Adrenal gland (tissue), 12 donors: ENCODE measurements around the gene ULBP1. TPM values are rescaled to one million over a fixed set of nuclear protein-coding genes. Genes with fewer than 3 reads are reported as not detected.
A peak's percentile ranks its signal among the peaks of the same experiment; 100 is the strongest.
"Not testable (repeated sequence)": the region's sequence is repeated elsewhere in the genome, so short reads cannot be mapped to it uniquely, and the experiment has no call there.

Experiments used
- DNase-seq, 7 donors: peaks; one replicate each; pipeline ENCODE4 v3.0.0-alpha.2; 2019 to 2020
- H3K27ac ChIP-seq, 5 donors: fragments of 200-600 bp; sonication (generic) in 4 of 5; 1 replicate in 3 of 5; 2 replicates in 2 of 5; pipeline versions ENCODE4 v1.5.1 to v1.8.0; 2016 to 2020; ENCODE audit warnings: mild to moderate bottlenecking in 1 of 5
- H3K27me3 ChIP-seq: fragments of 200-600 bp; 2 replicates; pipeline ENCODE4 v1.8.0; 2021
- H3K36me3 ChIP-seq, 2 donors: fragments of 200-600 bp; replicated peaks in 1 of 2; 1 replicate in 1 of 2; 2 replicates in 1 of 2; pipeline versions ENCODE4 v1.5.1 to v1.8.0; 2018 to 2022
- H3K4me1 ChIP-seq, 2 donors: fragments of 200-600 bp; replicated peaks in 1 of 2; 1 replicate in 1 of 2; 2 replicates in 1 of 2; pipeline versions ENCODE4 v1.5.1 to v1.8.0; 2018 to 2021
- H3K4me3 ChIP-seq, 4 donors: fragments of 200-600 bp; sonication (generic) in 3 of 4; one replicate each; pipeline ENCODE4 v1.5.1; 2016 to 2018
- H3K9me3 ChIP-seq, 3 donors: fragments of 200-600 bp; sonication (generic) in 1 of 3; replicated peaks in 1 of 3; 1 replicate in 2 of 3; 2 replicates in 1 of 3; pipeline versions ENCODE4 v1.5.1 to v1.8.0; 2016 to 2021
- POLR2A ChIP-seq, 2 donors: fragments of 450-650 bp; IDR thresholded peaks; one replicate each; pipeline ENCODE4 v1.6.1; 2017; ENCODE audit warnings: antibody characterized with exemption in 2 of 2, mild to moderate bottlenecking in 2 of 2, moderate library complexity in 1 of 2
- WGBS, 4 donors: extraction: QIAGEN DNeasy Blood & Tissue Kit in 2 of 4; methylation state at CpG; one replicate each; pipeline versions ENCODE4 v1.1.5 to v1.1.7; 2013 to 2017; 5-methylcytosine and 5-hydroxymethylcytosine counted together
- intact Hi-C, 2 donors: fragments of 100-400 bp; cut with DNase I; formaldehyde crosslinking; loops; one replicate each; pipeline versions ENCODE4 v1.14.1 to v1.15.0; 2022 to 2023
- polyA plus RNA-seq, 3 donors: library from polyadenylated mRNA; stranded (reverse); fragments of 200-250 nt in 2 of 3; fragments of 350-450 nt in 1 of 3; fragmentation: Illumina TruSeq in 1 of 3; extraction: RNeasy Lipid Tissue Mini Kit (QIAGEN cat#74804) in 1 of 3; gene quantifications; one replicate each; pipeline ENCODE4 v1.2.3, GENCODE V29; 2013 to 2014
- total RNA-seq, 9 donors: library from RNA; depleted of rRNA in 4 of 9; stranded (reverse); fragments of >200 nt in 4 of 9; fragments of 120-200 nt in 1 of 9; fragmentation: NEBNext Ultra II Directional in 1 of 9; extraction: Animal tissue kit (Norgen Biotek cat#: 25700) in 1 of 9; gene quantifications; one replicate each; pipeline versions ENCODE4 v1.1.0 to v1.2.4, GENCODE V29; 2013 to 2023
- TF ChIP-seq, protein P1 (sequence below), 6 experiments: fragments of 450-650 bp in 4 of 6; fragments of 200-600 bp in 2 of 6; sonication (generic) in 1 of 6; IDR thresholded peaks; 1 replicate in 5 of 6; 2 replicates in 1 of 6; pipeline versions ENCODE4 v1.5.1 to v1.8.0; 2016 to 2021; ENCODE audit warnings: antibody characterized with exemption in 6 of 6, mild to moderate bottlenecking in 2 of 6, moderate library complexity in 1 of 6
- donor health status: healthy with polysubstance abuse.
- donor health status: Bipolar disorder and iron deficiency.
- donor health status: DM: yes; HTN: yes; CAD: no.
- donor health status: DM: no; HTN: no; CAD: no.
- donor health status: DM: no; HTN: no; CAD: no.
- donor health status: DM: yes; HTN: yes; CAD: no.

ULBP1 gene
- total and polyA plus RNA-seq, 12 donors, result 0.03 to 0.88 (median 0.28) TPM; not detected in 4

DNA sequence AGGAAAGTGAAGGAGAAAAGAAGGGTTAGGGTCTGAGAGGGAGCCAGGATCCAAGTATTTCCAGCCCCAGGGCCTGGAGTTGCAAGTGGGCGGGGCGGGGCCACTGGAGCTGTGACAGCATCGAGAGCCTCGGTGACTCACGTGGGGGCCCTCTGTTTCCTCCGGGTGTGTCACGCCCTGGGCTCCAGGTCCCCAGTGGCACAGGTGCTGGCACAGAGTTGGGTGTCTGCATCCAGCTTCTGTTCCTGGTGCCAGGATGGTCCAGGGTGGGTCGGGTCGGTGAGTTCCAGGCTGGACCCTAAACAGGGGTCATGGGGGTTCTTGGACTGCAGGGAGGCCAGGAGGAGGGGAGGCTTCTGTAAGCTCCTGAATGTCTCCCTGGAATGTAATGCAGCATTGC lies 44.8 kb downstream of the ULBP1 start:
- no peak for TF ChIP-seq POLR2A (IDR thresholded peaks at IDR 0.05)
- TF ChIP-seq, protein P1, sequence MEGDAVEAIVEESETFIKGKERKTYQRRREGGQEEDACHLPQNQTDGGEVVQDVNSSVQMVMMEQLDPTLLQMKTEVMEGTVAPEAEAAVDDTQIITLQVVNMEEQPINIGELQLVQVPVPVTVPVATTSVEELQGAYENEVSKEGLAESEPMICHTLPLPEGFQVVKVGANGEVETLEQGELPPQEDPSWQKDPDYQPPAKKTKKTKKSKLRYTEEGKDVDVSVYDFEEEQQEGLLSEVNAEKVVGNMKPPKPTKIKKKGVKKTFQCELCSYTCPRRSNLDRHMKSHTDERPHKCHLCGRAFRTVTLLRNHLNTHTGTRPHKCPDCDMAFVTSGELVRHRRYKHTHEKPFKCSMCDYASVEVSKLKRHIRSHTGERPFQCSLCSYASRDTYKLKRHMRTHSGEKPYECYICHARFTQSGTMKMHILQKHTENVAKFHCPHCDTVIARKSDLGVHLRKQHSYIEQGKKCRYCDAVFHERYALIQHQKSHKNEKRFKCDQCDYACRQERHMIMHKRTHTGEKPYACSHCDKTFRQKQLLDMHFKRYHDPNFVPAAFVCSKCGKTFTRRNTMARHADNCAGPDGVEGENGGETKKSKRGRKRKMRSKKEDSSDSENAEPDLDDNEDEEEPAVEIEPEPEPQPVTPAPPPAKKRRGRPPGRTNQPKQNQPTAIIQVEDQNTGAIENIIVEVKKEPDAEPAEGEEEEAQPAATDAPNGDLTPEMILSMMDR (IDR thresholded peaks at IDR 0.05), result no peak

DNA sequence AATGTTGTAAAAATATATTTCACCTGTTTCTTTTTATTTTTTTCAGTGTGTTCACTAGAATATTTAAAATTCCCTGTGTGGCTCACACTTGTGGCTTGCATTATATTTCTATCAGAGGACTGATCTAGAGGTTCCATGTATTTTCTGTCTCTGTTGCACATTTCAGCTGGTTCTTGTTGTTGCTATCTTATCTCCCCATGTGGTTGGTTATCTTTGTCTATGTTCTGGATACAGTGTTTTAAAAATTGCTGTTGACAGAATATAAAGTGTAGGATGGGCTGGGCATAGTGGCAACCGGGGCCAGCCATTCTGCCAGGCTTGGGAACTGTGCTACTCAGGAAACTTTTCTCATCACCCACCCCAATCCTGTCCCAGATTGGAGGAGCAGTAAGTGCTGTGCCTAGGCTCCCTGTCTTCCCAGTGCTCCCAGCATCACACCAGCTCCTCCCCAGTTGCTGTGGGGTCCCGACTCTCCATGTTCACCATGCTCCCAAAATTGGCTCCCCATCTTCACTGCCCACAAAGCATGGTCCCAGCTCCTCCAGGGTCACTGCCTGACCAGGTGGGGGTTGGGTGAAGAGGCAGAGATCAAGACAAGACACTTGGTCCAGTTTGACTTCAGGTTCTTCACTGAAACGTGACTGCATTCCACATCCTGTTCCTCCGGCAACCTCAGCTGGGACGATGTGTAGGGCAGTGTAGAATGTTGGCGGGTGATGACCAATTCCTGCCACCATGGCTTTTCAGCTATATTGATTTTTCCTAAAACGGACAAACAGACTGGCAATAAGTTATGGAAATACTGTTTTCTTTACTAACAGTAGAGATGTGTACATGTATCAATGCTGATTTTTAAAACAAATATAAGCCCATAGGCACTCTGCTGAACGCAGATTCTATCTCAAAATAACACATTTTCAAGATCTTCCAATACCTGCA lies 49.4 kb downstream of the ULBP1 start:
- H3K4me3 ChIP-seq, H3K27ac ChIP-seq, H3K36me3 ChIP-seq, H3K4me1 ChIP-seq, intact Hi-C loops, H3K9me3 ChIP-seq, DNase-seq: not testable (repeated sequence)
- H3K27me3 ChIP-seq, result peaks cover 36% of the 10 kb centered on the region
- 33 to 45% (median 35%) methylated on average over 8 of the region's 8 CpGs for WGBS, 4 donors

More for the DNA sequence above, 44.8 kb downstream of the ULBP1 start:
- 32 to 47% (median 44%) methylated on average over 6 to 9 of the region's 9 CpGs for WGBS, 4 donors
- H3K27me3 ChIP-seq, result peaks cover 17% of the 10 kb centered on the region
- no peaks in the 10 kb centered on the region for H3K36me3 ChIP-seq
- H3K27ac ChIP-seq, result no peak overlapping the region
- H3K9me3 ChIP-seq, result no peaks in the 10 kb centered on the region
- H3K4me1 ChIP-seq, result peaks cover 4 to 6% of the 10 kb centered on the region in 2 donors
- no peak overlapping the region for H3K4me3 ChIP-seq
- DNase-seq, result peak in 1 of 7 donors; percentile 22
- intact Hi-C loops, result loop anchor here in 1 of 2 donors (10.0 kb wide), 1 partner anchor 164 kb away; no protein-coding TSS in a partner anchor

DNA sequence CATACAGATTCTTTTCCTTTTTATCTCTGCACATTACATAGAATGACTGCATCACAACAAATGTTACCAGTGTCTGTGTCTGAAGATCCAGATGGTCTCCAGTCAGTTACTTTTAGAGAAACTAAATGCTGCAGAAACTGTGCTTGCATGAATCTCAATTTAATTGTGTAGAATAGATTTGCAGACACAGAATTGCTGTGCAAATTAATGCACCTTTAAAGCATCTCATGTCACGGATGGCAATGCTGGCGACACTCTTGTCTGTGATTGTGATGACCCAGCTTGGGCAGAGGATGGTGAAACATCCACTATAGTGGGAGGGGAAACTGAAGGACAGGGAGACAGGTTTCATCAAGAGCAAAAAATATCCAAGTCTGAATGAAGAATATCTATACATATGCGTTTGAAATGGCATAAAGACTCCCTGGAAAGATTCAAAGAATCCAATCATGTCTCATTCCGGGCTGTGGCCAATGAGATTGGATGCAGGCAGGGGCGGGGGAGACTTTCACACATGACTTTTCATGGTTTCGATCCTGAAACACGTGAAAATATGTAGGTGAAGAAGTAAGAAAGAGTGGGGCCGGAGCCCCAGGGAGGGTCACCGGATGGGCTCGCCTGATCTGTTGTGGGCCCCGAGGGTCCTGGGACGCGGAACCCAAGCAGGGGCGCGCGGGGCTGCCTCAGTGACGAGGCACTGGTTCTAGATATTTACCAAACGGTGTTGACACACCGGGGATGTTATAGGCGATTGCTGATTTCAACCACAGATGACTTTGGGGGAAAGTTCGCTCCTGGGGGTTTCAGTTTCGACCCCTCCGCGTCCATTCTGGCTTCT lies 50.3 kb downstream of the ULBP1 start:
- H3K27ac ChIP-seq, DNase-seq, H3K4me3 ChIP-seq, H3K9me3 ChIP-seq, intact Hi-C loops, H3K36me3 ChIP-seq, H3K4me1 ChIP-seq: not testable (repeated sequence)
- 16 to 22% (median 17%) methylated on average over 7 to 10 of the region's 24 CpGs for WGBS, 4 donors
- H3K27me3 ChIP-seq, result peaks cover 38% of the 10 kb centered on the region

DNA sequence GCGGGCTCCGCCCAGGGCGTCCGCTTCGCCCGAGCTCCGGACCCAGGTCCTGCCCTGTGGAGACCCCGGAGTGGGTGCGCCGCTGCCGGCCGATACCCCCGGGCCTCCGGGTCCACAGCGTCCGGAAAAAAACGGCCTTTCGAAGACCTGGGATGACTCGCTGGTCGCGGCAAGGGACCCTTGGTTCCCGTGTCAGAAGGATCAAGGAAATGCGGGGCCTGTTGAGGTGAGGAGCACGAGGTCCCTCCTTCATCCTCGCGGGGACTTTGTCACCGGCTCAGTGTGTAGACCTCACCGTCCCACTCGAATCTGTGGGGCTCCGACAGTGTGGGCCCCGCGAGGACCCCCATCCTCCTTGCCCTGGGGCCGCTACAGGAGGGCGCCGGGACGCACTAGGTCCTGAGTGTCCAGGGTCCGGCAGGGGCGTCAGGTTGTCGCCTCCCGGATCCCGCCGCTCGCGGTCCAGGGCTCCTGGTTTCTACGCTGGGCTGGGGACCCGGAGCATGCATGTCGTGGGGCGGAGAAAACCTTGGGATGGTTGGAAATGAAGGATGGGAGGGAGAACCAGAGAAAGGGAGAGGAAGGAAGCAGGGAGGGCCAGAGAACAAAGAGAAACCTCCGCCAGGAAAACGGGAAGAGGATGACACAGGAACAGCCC lies 51.0 kb downstream of the ULBP1 start:
- intact Hi-C loops, result loop anchor here in 1 of 2 donors (5.0 kb wide), 1 partner anchor 77 kb away; no protein-coding TSS in a partner anchor
- not testable (repeated sequence) for H3K4me1 ChIP-seq, H3K4me3 ChIP-seq, H3K36me3 ChIP-seq, H3K9me3 ChIP-seq, H3K27ac ChIP-seq
- 0 to 9% (median 3%) methylated on average over 2 to 45 of the region's 50 CpGs; no CpG with 5 or more reads in 1 of the 4 donors for WGBS, 4 donors
- H3K27me3 ChIP-seq, result peaks cover 41% of the 10 kb centered on the region
- peak in 1 of 7 donors; percentile 8 for DNase-seq

DNA sequence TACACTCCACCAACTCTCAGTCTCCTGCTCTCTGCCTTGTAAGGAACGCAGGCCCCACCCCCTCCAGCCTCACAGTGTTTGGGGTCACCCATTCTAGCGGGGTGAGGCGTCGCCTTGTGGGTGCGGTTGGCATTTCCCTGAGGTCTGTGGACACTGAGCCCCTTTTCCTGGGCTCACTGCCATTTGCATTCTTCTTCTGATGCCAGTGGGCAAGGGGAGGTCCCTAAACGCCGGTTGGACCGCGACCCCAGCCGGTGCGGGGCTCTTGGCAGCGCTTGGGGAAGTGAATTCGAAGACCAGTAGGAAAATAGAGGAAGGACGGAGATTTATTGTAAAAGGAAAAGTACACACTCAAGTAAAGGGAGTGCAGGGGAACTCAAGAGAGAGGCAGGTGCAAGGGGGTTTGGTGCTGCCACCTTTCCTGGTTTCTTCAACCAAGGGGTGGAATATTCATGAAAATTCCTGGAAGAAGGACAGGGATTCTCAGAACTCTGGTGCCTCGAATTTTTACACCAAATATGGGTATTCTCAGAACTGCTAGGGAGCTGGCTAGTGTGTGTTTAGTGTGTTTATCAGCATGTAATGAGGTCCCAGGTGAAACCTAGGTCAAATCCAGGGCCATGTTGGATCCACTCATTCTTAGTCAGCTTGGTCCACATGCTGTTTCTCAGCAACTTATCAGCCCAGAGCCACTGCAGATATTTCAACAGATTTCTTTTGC lies 51.7 kb downstream of the ULBP1 start:
- not testable (repeated sequence) for H3K27ac ChIP-seq, H3K4me1 ChIP-seq, H3K36me3 ChIP-seq, DNase-seq, H3K4me3 ChIP-seq, H3K9me3 ChIP-seq
- peaks cover 41% of the 10 kb centered on the region for H3K27me3 ChIP-seq
- 5 to 9% (median 5%) methylated on average over 14 to 15 of the region's 15 CpGs for WGBS, 4 donors
- intact Hi-C loops, result loop anchor here (2.0 to 5.0 kb wide), 2 partner anchors 78 to 81 kb away; no protein-coding TSS in a partner anchor
